Upper lobe of left lung (tissue), 4 donors: ENCODE results near the gene ADAMTS17.

Experiments used
- CTCF ChIP-seq, 6 experiments: fragments of 450-650 bp in 4 of 6; fragments of 200-600 bp in 2 of 6; sonication (generic) in 2 of 6; IDR thresholded peaks; one replicate each; pipeline ENCODE4 v1.5.1; 2016 to 2019; ENCODE audit warnings: antibody characterized with exemption in 6 of 6
- POLR2A ChIP-seq, 4 donors: fragments of 450-650 bp; IDR thresholded peaks; one replicate each; pipeline ENCODE4 v1.5.1; 2016 to 2017; ENCODE audit warnings: antibody characterized with exemption in 4 of 4, mild to moderate bottlenecking in 2 of 4

- TF ChIP-seq CTCF (IDR thresholded peaks at IDR 0.05) (no peak), POLR2A (IDR thresholded peaks at IDR 0.05) (no peak)
Measured at GRCh38 chr15:100002086-100002620, 339.6 kb downstream of the ADAMTS17 start.
